Common myeloid progenitor, CD34-positive (primary cell): Measurements from ENCODE around the gene ZNF324B.

Experiments used
- CTCF ChIA-PET: fragments of 350-600 bp; sonication (Branson Sonifier 250); formaldehyde crosslinking; loops from one replicate; lab custom pipeline; 2021; ENCODE audit warnings: antibody characterized with exemption; lab: Charles Lee
- POLR2A ChIA-PET: fragments of 350-600 bp; sonication (Branson Sonifier 250); formaldehyde crosslinking; loops from one replicate; lab custom pipeline; 2021; ENCODE audit warnings: antibody characterized with exemption; lab: Charles Lee
- DNase-seq, 3 donors: peaks; one replicate each; pipeline versions ENCODE4 v3.0.0 to v3.0.0-alpha.2; 2013
- H3K27ac ChIP-seq, 2 experiments: 1 replicate in 1 of 2; 2 replicates in 1 of 2; pipeline ENCODE4 v1.7.0; 2013; ENCODE audit warnings: inconsistent platforms in 2 of 2, low read length in 2 of 2, mild to moderate bottlenecking in 2 of 2, low read depth in 1 of 2, moderate library complexity in 1 of 2; ENCODE audit not compliant: severe bottlenecking in 2 of 2, insufficient read depth in 1 of 2, poor library complexity in 1 of 2
- H3K27me3 ChIP-seq, 5 experiments: replicated peaks in 2 of 5; 1 replicate in 3 of 5; 2 replicates in 2 of 5; pipeline versions ENCODE4 v1.6.1 to v1.7.0; 2013; ENCODE audit warnings: low read length in 4 of 5, mild to moderate bottlenecking in 2 of 5, moderate library complexity in 2 of 5, inconsistent platforms in 1 of 5; ENCODE audit not compliant: insufficient read depth in 5 of 5, control insufficient read depth in 4 of 5
- H3K36me3 ChIP-seq, 4 experiments: 1 replicate in 2 of 4; 2 replicates in 2 of 4; pipeline versions ENCODE4 v1.6.1 to v1.7.0; 2013; ENCODE audit warnings: low read length in 3 of 4, control low read depth in 1 of 4, mild to moderate bottlenecking in 1 of 4; ENCODE audit not compliant: control insufficient read depth in 4 of 4, insufficient read depth in 4 of 4
- H3K4me1 ChIP-seq, 4 experiments: 1 replicate in 3 of 4; 2 replicates in 1 of 4; pipeline versions ENCODE4 v1.6.1 to v1.7.1; 2013; ENCODE audit warnings: low read length in 3 of 4, mild to moderate bottlenecking in 3 of 4, control low read depth in 1 of 4, inconsistent platforms in 1 of 4, moderate library complexity in 1 of 4; ENCODE audit not compliant: control insufficient read depth in 4 of 4, insufficient read depth in 4 of 4; ENCODE audit errors: control extremely low read depth in 1 of 4
- H3K4me3 ChIP-seq, 7 experiments: 1 replicate in 4 of 7; 2 replicates in 3 of 7; pipeline versions ENCODE4 v1.5.1 to v1.7.0; 2013; ENCODE audit warnings: mild to moderate bottlenecking in 7 of 7, low read length in 6 of 7, moderate library complexity in 6 of 7, inconsistent platforms in 2 of 7, low read depth in 2 of 7, control low read depth in 1 of 7; ENCODE audit not compliant: insufficient read depth in 4 of 7, control insufficient read depth in 1 of 7; ENCODE audit errors: extremely low read depth in 1 of 7
- H3K9me3 ChIP-seq, 5 experiments: 1 replicate in 4 of 5; 2 replicates in 1 of 5; pipeline versions ENCODE4 v1.6.1 to v1.7.1; 2013; ENCODE audit warnings: low read length in 4 of 5, mild to moderate bottlenecking in 2 of 5, inconsistent platforms in 1 of 5, low read depth in 1 of 5, moderate library complexity in 1 of 5; ENCODE audit not compliant: control insufficient read depth in 4 of 5, insufficient read depth in 2 of 5; ENCODE audit errors: control extremely low read depth in 1 of 5
- WGBS: methylation state at CpG from one replicate; pipeline ENCODE4 v1.1.5; 2013; ENCODE audit not compliant: insufficient coverage; 5-methylcytosine and 5-hydroxymethylcytosine counted together

ZNF324B gene

DNA sequence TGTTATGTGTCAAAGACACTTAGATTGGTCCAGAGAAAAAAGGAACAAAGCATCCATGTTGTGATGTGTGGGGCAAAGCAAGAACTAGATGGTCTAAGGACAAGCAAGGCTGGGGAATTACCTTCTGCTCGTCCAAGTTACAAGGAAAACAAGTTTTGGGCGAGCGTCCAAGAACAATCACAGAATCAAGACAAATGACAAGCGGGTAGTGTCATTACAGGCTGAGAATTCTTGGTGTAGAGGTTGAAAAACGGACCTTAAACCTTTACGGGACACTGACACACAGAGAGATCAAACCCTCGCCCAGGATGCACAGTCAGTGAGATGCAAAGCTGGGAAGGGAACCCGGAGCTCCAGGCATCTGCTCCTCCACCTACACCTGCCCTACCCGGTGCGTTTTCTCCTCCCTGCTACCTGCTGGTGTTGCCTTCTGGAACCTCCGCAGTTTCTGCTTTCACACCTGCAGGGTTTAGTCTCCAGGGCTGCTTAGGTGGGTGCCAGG, 515 bp upstream of the ZNF324B start:
- Histone ChIP-seq H3K27ac (no peak overlapping the region), H3K36me3 (peaks cover 0 to 16% (median 7%) of the 10 kb centered on the region in 4 experiments), H3K27me3 (peaks cover 0 to 12% (median 0%) of the 10 kb centered on the region in 5 experiments), H3K4me1 (peaks cover 0 to 13% (median 8%) of the 10 kb centered on the region in 4 experiments), H3K4me3 (peak overlapping the region; percentile 55 to 86 (median 83)), H3K9me3 (peaks cover 0 to 8% (median 3%) of the 10 kb centered on the region in 5 experiments)
- POLR2A ChIA-PET = interaction anchor here (1.2 kb wide), 1 partner anchor 11 kb away, joined by 5 read pairs; the partner anchor contains the start of gene ZNF132
- DNase-seq = peak in 1 of 3 donors; percentile 19
- CTCF ChIA-PET = no interaction called here
- 12% methylated on average over 11 of the region's 11 CpGs for WGBS

DNA sequence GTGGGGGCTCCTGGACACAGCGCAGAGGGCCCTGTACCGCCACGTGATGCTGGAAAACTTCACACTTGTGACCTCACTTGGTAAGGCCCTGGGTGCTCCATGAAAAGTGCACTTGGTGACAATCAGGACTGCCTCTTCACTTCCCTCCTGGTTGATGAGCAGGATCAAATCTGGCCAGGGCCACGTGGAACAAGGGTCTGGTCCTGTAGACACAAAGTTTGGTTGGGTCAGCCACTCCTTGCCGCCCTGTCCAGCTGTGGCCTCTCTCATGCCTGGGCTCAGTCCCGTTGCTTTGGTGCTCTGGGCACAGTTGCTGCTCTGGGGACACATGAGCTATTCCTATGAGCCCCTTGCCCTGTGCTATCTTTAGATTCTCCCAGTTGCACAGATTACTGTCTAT, 2.3 kb downstream of the ZNF324B start:
- Histone ChIP-seq H3K4me1 (peaks cover 0 to 13% (median 8%) of the 10 kb centered on the region in 4 experiments), H3K9me3 (peaks cover 0 to 7% (median 2%) of the 10 kb centered on the region in 5 experiments), H3K36me3 (peaks cover 7 to 33% (median 22%) of the 10 kb centered on the region in 4 experiments), H3K27me3 (peaks cover 0 to 9% (median 0%) of the 10 kb centered on the region in 5 experiments), H3K27ac (no peak overlapping the region), H3K4me3 (no peak overlapping the region)
- ChIA-PET CTCF (interaction anchor here (1.4 kb wide), 1 partner anchor 25 kb away, joined by 3 read pairs; no protein-coding TSS in a partner anchor), POLR2A (no interaction called here)
- WGBS = 98% methylated on average over 6 of the region's 6 CpGs
- DNase-seq = no peak

DNA sequence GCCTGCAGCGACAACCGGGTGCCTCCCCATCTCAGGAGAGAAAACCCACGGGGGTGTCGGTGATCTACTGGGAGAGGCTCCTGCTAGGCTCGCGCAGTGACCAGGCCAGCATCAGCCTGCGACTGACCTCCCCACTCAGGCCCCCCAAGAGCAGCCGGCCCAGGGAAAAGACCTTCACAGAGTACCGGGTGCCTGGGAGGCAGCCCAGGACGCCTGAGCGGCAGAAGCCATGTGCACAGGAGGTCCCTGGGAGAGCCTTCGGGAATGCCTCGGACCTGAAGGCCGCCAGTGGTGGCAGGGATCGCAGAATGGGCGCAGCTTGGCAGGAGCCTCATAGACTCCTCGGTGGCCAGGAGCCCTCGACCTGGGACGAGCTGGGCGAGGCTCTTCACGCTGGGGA, 3.9 kb downstream of the ZNF324B start:
- CTCF ChIA-PET = interaction anchor here (1.4 kb wide), 1 partner anchor 23 kb away, joined by 3 read pairs; no protein-coding TSS in a partner anchor
- no peak for DNase-seq
- H3K4me3 ChIP-seq = no peak overlapping the region
- WGBS = over 99% methylated on average over 14 of the region's 21 CpGs
- H3K27me3 ChIP-seq = no peaks in the 10 kb centered on the region
- H3K4me1 ChIP-seq = peaks cover 0 to 13% (median 8%) of the 10 kb centered on the region in 4 experiments
- no peaks in the 10 kb centered on the region for H3K9me3 ChIP-seq
- POLR2A ChIA-PET = no interaction called here
- H3K27ac ChIP-seq = no peak overlapping the region
- H3K36me3 ChIP-seq = peaks cover 8 to 33% (median 22%) of the 10 kb centered on the region in 4 experiments

DNA sequence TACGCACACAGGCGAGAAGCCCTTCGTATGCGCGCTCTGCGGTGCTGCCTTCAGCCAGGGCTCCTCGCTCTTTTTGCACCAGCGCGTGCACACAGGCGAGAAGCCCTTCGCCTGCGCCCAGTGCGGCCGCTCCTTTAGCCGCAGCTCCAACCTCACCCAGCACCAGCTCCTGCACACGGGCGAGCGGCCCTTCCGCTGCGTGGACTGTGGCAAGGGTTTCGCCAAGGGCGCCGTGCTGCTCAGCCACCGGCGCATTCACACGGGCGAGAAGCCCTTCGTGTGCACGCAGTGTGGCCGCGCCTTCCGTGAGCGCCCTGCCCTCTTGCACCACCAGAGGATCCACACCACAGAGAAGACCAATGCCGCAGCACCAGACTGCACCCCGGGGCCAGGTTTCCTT, 4.7 kb downstream of the ZNF324B start:
- 96% methylated on average over 30 of the region's 35 CpGs for WGBS
- H3K9me3 ChIP-seq = no peaks in the 10 kb centered on the region
- H3K27me3 ChIP-seq = no peaks in the 10 kb centered on the region
- H3K4me3 ChIP-seq = no peak overlapping the region
- H3K36me3 ChIP-seq = peaks cover 9 to 33% (median 22%) of the 10 kb centered on the region in 4 experiments
- POLR2A ChIA-PET = no interaction called here
- DNase-seq = no peak
- H3K4me1 ChIP-seq = peaks cover 0 to 10% (median 6%) of the 10 kb centered on the region in 4 experiments
- CTCF ChIA-PET = no interaction called here
- H3K27ac ChIP-seq = no peak overlapping the region

DNA sequence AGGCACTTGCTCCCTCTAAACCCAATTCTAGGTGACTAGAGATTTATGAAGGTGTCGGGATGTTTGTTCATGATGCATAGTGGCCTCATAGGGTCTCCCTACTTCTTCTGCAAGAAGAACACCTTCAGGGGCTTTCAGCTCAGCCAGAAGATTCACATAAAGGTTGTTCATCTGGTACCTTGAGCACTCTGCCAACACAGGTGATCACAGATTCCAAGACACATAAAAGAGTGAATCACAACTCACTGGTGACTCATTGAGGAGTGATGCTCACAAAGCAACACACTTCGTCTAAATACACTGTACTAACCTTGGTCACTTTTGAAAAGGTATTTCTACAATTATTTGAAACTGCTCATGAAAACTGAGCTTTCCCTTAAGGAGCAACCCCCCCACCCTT, 8.6 kb downstream of the ZNF324B start:
- WGBS = no CpG with 5 or more reads among the region's 2 CpGs
- Histone ChIP-seq H3K4me3 (no peak overlapping the region), H3K4me1 (no peaks in the 10 kb centered on the region), H3K9me3 (no peaks in the 10 kb centered on the region), H3K36me3 (peaks cover 9 to 22% (median 14%) of the 10 kb centered on the region in 4 experiments), H3K27ac (no peak overlapping the region), H3K27me3 (no peaks in the 10 kb centered on the region)
- DNase-seq = no peak
- ChIA-PET CTCF (interaction anchor here (1.1 kb wide), 1 partner anchor 41 kb away, joined by 3 read pairs; no protein-coding TSS in a partner anchor), POLR2A (no interaction called here)

DNA sequence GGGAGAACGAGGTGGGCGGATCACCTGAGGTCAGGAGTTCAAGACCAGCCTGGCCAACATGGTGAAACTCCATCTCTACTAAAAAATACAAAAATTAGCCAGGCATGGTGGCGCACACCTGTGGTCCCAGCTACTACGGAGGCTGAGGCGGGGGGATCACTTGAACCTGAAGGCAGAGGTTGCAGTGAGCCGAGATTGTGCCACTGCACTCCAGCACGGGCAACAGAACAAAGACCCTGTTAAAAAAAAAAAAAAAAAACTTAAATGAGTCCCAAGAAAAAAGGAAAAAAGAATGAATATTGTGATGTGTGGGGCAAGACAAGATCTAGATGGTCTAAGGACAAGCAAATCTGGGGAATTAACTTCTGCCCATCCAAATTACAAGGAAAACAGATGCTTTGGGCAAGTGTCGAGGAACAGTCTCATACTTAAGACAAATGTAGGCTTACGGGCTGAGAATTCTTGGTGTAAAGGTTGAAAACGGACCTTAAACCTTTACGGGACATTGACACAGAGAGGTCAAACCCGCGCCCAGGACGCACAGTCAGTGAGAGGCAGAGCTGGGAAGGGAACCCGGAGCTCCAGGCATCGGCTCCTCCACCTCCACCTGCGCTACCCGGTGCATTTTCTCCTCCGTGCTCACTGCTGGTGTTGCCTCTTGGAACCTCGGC, 14.8 kb downstream of the ZNF324B start:
- peak overlapping the region; percentile 53 to 91 (median 85) for H3K4me3 ChIP-seq
- peaks cover 0 to 17% (median 15%) of the 10 kb centered on the region in 4 experiments for H3K4me1 ChIP-seq
- WGBS = 35% methylated on average over 15 of the region's 20 CpGs
- POLR2A ChIA-PET = no interaction called here
- H3K27me3 ChIP-seq = peaks cover 0 to 4% (median 0%) of the 10 kb centered on the region in 5 experiments
- no peak for DNase-seq
- CTCF ChIA-PET = no interaction called here
- no peak overlapping the region for H3K27ac ChIP-seq
- H3K36me3 ChIP-seq = peaks cover 0 to 19% (median 12%) of the 10 kb centered on the region in 4 experiments
- H3K9me3 ChIP-seq = no peaks in the 10 kb centered on the region
